HepG2 (cell line): ENCODE results near the gene PPP4R2. TPM values are rescaled to one million over a fixed set of nuclear protein-coding genes. Genes with fewer than 3 reads are reported as not detected.

ENCODE experiments used
- ISL2 ChIP-seq: sonication (generic); formaldehyde crosslinking; IDR thresholded peaks from 2 replicates; pipeline ENCODE4 v1.5.0; 2020; ENCODE audit warnings: missing genetic modification reagents
- KLF13 ChIP-seq: sonication (generic); formaldehyde crosslinking; IDR thresholded peaks from 2 replicates; pipeline ENCODE4 v1.4.0; 2020; ENCODE audit warnings: mild to moderate bottlenecking, missing genetic modification reagents
- PAWR ChIP-seq: sonication (generic); formaldehyde crosslinking; IDR thresholded peaks from 2 replicates; pipeline ENCODE4 v1.4.0; 2020; ENCODE audit warnings: missing genetic modification reagents, mild to moderate bottlenecking, borderline replicate concordance
- PHF8 ChIP-seq: sonication (generic); formaldehyde crosslinking; IDR thresholded peaks from 2 replicates; pipeline ENCODE4 v1.5.0; 2020; ENCODE audit warnings: missing genetic modification reagents
- ZMAT3 ChIP-seq: sonication (generic); formaldehyde crosslinking; conservative IDR thresholded peaks from 2 replicates; pipeline ENCODE4 v1.7.0; 2021; ENCODE audit warnings: missing genetic modification reagents
- ZNF20 ChIP-seq: sonication (generic); formaldehyde crosslinking; IDR thresholded peaks from 2 replicates; pipeline ENCODE4 v1.4.0; 2020; ENCODE audit warnings: mild to moderate bottlenecking, moderate library complexity, missing genetic modification reagents
- ZNF446 ChIP-seq: sonication (generic); formaldehyde crosslinking; IDR thresholded peaks from 2 replicates; pipeline ENCODE4 v1.5.0; 2020; ENCODE audit warnings: mild to moderate bottlenecking, missing genetic modification reagents
- ZNF546 ChIP-seq: sonication (generic); formaldehyde crosslinking; conservative IDR thresholded peaks from 2 replicates; pipeline ENCODE4 v1.8.1; 2023; ENCODE audit warnings: mild to moderate bottlenecking, missing genetic modification reagents
- ZNF552 ChIP-seq: sonication (generic); formaldehyde crosslinking; IDR thresholded peaks from 2 replicates; pipeline ENCODE4 v1.9.0; 2022; ENCODE audit warnings: missing genetic modification reagents, mild to moderate bottlenecking, borderline replicate concordance
- ZNF616 ChIP-seq: sonication (generic); formaldehyde crosslinking; IDR thresholded peaks from 2 replicates; pipeline ENCODE4 v1.5.0; 2020; ENCODE audit warnings: low read depth, mild to moderate bottlenecking, missing genetic modification reagents
- polyA plus RNA-seq, 8 experiments: library from polyadenylated mRNA; depleted of rRNA in 3 of 8; stranded (reverse) in 7 of 8; unstranded in 1 of 8; fragments of >200 nt; fragmentation: Illumina TruSeq in 4 of 8; extraction: Trizol in 4 of 8; gene quantifications; 2 replicates each; pipeline versions ENCODE4 v1.2.1 to v1.2.3, GENCODE V29; 2011 to 2016; ENCODE audit warnings: low read depth in 4 of 8, missing spikeins in 1 of 8, mixed read lengths in 1 of 8; ENCODE audit not compliant: insufficient read depth in 1 of 8
- total RNA-seq, 5 experiments: library from RNA; depleted of rRNA; stranded (reverse); fragments of >200 nt; fragmentation: Illumina TruSeq; extraction: Trizol; gene quantifications; 2 replicates each; pipeline ENCODE4 v1.2.3, GENCODE V29; 2016; ENCODE audit warnings: low read depth in 1 of 5
- TF ChIP-seq, protein P1 (sequence below): sonication (generic); formaldehyde crosslinking; IDR thresholded peaks from 2 replicates; pipeline ENCODE4 v1.4.0; 2020; ENCODE audit warnings: missing genetic modification reagents, borderline replicate concordance
- TF ChIP-seq, protein P2 (sequence below): sonication (generic); formaldehyde crosslinking; IDR thresholded peaks from 2 replicates; pipeline ENCODE4 v1.5.1; 2020; ENCODE audit warnings: missing genetic modification reagents, mild to moderate bottlenecking, borderline replicate concordance
- TF ChIP-seq, protein P3 (sequence below): IDR thresholded peaks from 2 replicates; pipeline ENCODE4 v1.6.1; 2016; ENCODE audit warnings: low read depth, missing genetic modification reagents, missing compliant biosample characterization
- TF ChIP-seq, protein P4 (sequence below): sonication (generic); formaldehyde crosslinking; conservative IDR thresholded peaks from 2 replicates; pipeline ENCODE4 v1.4.0; 2020; ENCODE audit warnings: missing genetic modification reagents
- TF ChIP-seq, protein P5 (sequence below): sonication (generic); formaldehyde crosslinking; IDR thresholded peaks from 2 replicates; pipeline ENCODE4 v1.5.1; 2020; ENCODE audit warnings: mild to moderate bottlenecking, missing genetic modification reagents, moderate library complexity

Gene PPP4R2
- total and polyA plus RNA-seq, 2 of the 13 experiments (the other 11 are each of a cell fraction or from before 2014, with no cell fraction given), result 22.3 to 161 TPM

DNA sequence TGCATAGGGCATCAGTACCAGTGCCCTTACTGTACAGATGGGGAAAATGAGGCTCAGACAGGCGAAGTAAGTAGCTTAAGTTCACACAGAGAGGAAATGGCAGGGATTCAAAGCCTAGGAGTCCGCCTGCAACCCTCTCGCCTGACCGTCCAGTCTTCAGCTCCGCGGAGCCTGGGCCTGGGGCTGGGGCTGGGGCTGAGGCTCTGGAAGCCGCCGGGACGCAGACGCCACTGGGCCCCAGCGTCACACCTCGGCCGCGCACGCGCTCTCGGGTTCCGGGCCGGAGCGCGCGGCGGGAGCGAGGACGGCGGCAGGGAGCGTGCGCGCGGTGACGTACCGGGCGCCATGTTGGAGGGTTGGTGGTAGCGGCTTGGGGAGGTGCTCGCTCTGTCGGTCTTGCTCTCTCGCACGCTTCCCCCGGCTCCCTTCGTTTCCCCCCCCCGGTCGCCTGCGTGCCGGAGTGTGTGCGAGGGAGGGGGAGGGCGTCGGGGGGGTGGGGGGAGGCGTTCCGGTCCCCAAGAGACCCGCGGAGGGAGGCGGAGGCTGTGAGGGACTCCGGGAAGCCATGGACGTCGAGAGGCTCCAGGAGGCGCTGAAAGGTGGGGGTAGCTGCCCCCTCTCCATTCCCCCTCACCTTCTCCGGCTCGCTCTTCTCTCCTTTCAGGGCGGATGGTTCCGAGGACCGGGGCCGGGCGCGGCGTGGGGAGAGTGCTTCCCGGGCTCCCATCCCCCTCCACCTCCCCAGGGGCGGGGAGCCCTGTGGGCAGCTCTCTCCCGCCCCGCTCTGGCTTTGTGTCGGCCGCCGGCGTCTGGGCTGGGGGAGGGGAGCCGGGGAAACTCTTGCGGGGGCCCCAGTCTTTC is at the start of gene PPP4R2 (continued):
- TF ChIP-seq, protein P1, sequence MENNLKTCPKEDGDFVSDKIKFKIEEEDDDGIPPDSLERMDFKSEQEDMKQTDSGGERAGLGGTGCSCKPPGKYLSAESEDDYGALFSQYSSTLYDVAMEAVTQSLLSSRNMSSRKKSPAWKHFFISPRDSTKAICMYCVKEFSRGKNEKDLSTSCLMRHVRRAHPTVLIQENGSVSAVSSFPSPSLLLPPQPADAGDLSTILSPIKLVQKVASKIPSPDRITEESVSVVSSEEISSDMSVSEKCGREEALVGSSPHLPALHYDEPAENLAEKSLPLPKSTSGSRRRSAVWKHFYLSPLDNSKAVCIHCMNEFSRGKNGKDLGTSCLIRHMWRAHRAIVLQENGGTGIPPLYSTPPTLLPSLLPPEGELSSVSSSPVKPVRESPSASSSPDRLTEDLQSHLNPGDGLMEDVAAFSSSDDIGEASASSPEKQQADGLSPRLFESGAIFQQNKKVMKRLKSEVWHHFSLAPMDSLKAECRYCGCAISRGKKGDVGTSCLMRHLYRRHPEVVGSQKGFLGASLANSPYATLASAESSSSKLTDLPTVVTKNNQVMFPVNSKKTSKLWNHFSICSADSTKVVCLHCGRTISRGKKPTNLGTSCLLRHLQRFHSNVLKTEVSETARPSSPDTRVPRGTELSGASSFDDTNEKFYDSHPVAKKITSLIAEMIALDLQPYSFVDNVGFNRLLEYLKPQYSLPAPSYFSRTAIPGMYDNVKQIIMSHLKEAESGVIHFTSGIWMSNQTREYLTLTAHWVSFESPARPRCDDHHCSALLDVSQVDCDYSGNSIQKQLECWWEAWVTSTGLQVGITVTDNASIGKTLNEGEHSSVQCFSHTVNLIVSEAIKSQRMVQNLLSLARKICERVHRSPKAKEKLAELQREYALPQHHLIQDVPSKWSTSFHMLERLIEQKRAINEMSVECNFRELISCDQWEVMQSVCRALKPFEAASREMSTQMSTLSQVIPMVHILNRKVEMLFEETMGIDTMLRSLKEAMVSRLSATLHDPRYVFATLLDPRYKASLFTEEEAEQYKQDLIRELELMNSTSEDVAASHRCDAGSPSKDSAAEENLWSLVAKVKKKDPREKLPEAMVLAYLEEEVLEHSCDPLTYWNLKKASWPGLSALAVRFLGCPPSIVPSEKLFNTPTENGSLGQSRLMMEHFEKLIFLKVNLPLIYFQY (CRISPR knock-in tag), result no peak
- TF ChIP-seq ZMAT3 (CRISPR knock-in tag) (peak; percentile 44; the same call in 1 of the 2 replicates), KLF13 (no peak), PAWR (CRISPR knock-in tag) (no peak), ZNF546 (CRISPR knock-in tag) (no peak), ZNF616 (peak; percentile 89), ISL2 (CRISPR knock-in tag) (peak; percentile 32), ZNF552 (CRISPR knock-in tag) (no peak; the same call in 1 of the 2 replicates), ZNF446 (no peak), ZNF20 (CRISPR knock-in tag) (no peak), PHF8 (peak; percentile 70)
- TF ChIP-seq, protein P2, sequence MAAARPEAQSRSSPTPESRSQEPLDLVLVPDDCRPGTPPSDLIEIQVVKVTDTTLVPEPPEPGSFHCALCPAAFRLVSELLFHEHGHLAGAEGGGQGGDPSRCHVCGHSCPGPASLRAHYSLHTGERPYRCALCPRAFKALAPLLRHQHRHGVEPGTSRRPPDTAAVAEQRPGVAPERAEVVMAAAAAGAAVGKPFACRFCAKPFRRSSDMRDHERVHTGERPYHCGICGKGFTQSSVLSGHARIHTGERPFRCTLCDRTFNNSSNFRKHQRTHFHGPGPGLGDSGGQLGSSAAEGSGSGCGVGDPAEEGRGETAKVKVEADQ (CRISPR knock-in tag), result 0 out of 2 replicates have a peak, but pooled peaks have one; percentile 23
- TF ChIP-seq, protein P3, sequence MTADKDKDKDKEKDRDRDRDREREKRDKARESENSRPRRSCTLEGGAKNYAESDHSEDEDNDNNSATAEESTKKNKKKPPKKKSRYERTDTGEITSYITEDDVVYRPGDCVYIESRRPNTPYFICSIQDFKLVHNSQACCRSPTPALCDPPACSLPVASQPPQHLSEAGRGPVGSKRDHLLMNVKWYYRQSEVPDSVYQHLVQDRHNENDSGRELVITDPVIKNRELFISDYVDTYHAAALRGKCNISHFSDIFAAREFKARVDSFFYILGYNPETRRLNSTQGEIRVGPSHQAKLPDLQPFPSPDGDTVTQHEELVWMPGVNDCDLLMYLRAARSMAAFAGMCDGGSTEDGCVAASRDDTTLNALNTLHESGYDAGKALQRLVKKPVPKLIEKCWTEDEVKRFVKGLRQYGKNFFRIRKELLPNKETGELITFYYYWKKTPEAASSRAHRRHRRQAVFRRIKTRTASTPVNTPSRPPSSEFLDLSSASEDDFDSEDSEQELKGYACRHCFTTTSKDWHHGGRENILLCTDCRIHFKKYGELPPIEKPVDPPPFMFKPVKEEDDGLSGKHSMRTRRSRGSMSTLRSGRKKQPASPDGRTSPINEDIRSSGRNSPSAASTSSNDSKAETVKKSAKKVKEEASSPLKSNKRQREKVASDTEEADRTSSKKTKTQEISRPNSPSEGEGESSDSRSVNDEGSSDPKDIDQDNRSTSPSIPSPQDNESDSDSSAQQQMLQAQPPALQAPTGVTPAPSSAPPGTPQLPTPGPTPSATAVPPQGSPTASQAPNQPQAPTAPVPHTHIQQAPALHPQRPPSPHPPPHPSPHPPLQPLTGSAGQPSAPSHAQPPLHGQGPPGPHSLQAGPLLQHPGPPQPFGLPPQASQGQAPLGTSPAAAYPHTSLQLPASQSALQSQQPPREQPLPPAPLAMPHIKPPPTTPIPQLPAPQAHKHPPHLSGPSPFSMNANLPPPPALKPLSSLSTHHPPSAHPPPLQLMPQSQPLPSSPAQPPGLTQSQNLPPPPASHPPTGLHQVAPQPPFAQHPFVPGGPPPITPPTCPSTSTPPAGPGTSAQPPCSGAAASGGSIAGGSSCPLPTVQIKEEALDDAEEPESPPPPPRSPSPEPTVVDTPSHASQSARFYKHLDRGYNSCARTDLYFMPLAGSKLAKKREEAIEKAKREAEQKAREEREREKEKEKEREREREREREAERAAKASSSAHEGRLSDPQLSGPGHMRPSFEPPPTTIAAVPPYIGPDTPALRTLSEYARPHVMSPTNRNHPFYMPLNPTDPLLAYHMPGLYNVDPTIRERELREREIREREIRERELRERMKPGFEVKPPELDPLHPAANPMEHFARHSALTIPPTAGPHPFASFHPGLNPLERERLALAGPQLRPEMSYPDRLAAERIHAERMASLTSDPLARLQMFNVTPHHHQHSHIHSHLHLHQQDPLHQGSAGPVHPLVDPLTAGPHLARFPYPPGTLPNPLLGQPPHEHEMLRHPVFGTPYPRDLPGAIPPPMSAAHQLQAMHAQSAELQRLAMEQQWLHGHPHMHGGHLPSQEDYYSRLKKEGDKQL (CRISPR knock-in tag), result peak; percentile 66; the same call in 1 of the 2 replicates
- TF ChIP-seq, protein P4, sequence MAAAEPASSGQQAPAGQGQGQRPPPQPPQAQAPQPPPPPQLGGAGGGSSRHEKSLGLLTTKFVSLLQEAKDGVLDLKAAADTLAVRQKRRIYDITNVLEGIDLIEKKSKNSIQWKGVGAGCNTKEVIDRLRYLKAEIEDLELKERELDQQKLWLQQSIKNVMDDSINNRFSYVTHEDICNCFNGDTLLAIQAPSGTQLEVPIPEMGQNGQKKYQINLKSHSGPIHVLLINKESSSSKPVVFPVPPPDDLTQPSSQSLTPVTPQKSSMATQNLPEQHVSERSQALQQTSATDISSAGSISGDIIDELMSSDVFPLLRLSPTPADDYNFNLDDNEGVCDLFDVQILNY, result peak; percentile 74
- TF ChIP-seq, protein P5, sequence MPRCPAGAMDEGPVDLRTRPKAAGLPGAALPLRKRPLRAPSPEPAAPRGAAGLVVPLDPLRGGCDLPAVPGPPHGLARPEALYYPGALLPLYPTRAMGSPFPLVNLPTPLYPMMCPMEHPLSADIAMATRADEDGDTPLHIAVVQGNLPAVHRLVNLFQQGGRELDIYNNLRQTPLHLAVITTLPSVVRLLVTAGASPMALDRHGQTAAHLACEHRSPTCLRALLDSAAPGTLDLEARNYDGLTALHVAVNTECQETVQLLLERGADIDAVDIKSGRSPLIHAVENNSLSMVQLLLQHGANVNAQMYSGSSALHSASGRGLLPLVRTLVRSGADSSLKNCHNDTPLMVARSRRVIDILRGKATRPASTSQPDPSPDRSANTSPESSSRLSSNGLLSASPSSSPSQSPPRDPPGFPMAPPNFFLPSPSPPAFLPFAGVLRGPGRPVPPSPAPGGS (CRISPR knock-in tag), result peak; percentile 89
